ENCODE data around the gene STX3. TPM values are rescaled to one million over a fixed set of nuclear protein-coding genes. Genes with fewer than 3 reads are reported as not detected.

Gene STX3
- total and polyA plus RNA-seq, 2 experiments from 2014 or later = 5.6 to 9.3 TPM

GRCh38 chr11:59755701-59756557, 753 bp downstream of the STX3 start:
- Histone ChIP-seq H4K20me1 (ENCODE audit: insufficient read depth) (no peaks in the 10 kb centered on the region), H3K27ac (peak overlapping the region; percentile 64), H3K79me2 (ENCODE audit: insufficient read depth) (peaks cover 38% of the 10 kb centered on the region), H3K27me3 (replicated peaks; ENCODE audit: insufficient read depth) (no peaks in the 10 kb centered on the region), H3K4me1 (ENCODE audit: insufficient read depth) (0 out of 2 replicates have a peak, but pooled peaks cover 12% of the 10 kb centered on the region), H3K36me3 (ENCODE audit: low read depth) (no peaks in the 10 kb centered on the region), H3K9ac (peak overlapping the region; percentile 83), H3K9me2 (ENCODE audit: insufficient read depth) (no peaks in the 10 kb centered on the region), H2AFZ (peak overlapping the region; percentile 93), H3K4me3 (peak overlapping the region; percentile 91), H3K4me2 (ENCODE audit: unreplicated experiment) (peak overlapping the region; percentile 99), H3K9me3 (ENCODE audit: low read depth) (no peaks in the 10 kb centered on the region), H3F3A (ENCODE audit: insufficient read depth) (peaks cover 11% of the 10 kb centered on the region; the same call in 1 of the 2 replicates)
- 8 to 14% methylated on average over 14 to 22 of the region's 23 CpGs for WGBS, 2 experiments (ENCODE audit: low coverage in 1 of 2, low lambda C conversion rate in 2 of 2, missing lambda C conversion rate in 2 of 2)
- in situ Hi-C loops (cut with MboI) = loop anchor here (10.0 kb wide), 1 partner anchor 49 kb away; no protein-coding TSS in a partner anchor
- peak; percentile 86 for DNase-seq
- TF ChIP-seq EZH2phosphoT487 (IDR thresholded peaks at IDR 0.05; ENCODE audit: insufficient read depth, low read depth) = no peak
- TF ChIP-seq EZH2 (IDR thresholded peaks at IDR 0.05; ENCODE audit: insufficient read depth, poor library complexity, severe bottlenecking) = no peak

- Histone ChIP-seq H3K36me3 (ENCODE audit: low read depth) (no peaks in the 10 kb centered on the region), H2AFZ (no peak overlapping the region), H3K27ac (peak overlapping the region; percentile 64), H3K9me3 (ENCODE audit: low read depth) (no peaks in the 10 kb centered on the region), H3K4me1 (ENCODE audit: insufficient read depth) (0 out of 2 replicates have a peak, but pooled peaks cover 12% of the 10 kb centered on the region), H3K27me3 (replicated peaks; ENCODE audit: insufficient read depth) (no peaks in the 10 kb centered on the region), H3K4me3 (peak overlapping the region; percentile 91; the same call in 1 of the 2 replicates), H3K4me2 (ENCODE audit: unreplicated experiment) (peak overlapping the region; percentile 99), H4K20me1 (ENCODE audit: insufficient read depth) (no peaks in the 10 kb centered on the region), H3K9ac (no peak overlapping the region), H3K79me2 (ENCODE audit: insufficient read depth) (peaks cover 43% of the 10 kb centered on the region), H3F3A (ENCODE audit: insufficient read depth) (peaks cover 11% of the 10 kb centered on the region; the same call in 1 of the 2 replicates), H3K9me2 (ENCODE audit: insufficient read depth) (no peaks in the 10 kb centered on the region)
- 5% methylated on average over 3 of the region's 3 CpGs for WGBS, 2 experiments (ENCODE audit: low coverage in 1 of 2, low lambda C conversion rate in 2 of 2, missing lambda C conversion rate in 2 of 2)
- peak; percentile 72 for DNase-seq
- no peak for TF ChIP-seq EZH2 (IDR thresholded peaks at IDR 0.05; ENCODE audit: insufficient read depth, poor library complexity, severe bottlenecking)
- no peak for TF ChIP-seq EZH2phosphoT487 (IDR thresholded peaks at IDR 0.05; ENCODE audit: insufficient read depth, low read depth)
- in situ Hi-C loops (cut with MboI) = loop anchor here (10.0 kb wide), 1 partner anchor 48 kb away; no protein-coding TSS in a partner anchor
Observed at GRCh38 chr11:59756558-59756840, 1.3 kb downstream of the STX3 start.

DNA sequence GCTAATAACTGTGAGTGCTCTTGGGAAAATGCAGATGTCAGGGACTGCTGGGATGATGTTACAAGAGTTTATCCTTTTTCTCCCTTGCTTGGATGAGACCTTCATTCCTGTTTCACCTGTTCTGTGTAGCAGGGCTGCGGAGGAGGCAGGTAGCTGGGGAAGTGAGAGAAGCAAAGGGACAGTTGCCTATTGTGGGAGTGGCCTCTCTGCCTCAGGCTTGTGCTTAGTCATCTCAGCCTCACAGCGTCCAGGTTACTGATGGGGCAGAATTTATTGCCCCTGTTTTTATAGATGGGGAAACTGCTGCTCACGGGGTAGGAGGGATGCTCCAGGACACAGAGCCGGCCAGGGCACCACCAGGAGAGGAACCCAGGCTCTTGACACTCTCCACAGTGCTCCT, 1.7 kb downstream of the STX3 start:
- TF ChIP-seq EZH2phosphoT487 (IDR thresholded peaks at IDR 0.05; ENCODE audit: insufficient read depth, low read depth) (no peak), EZH2 (IDR thresholded peaks at IDR 0.05; ENCODE audit: insufficient read depth, poor library complexity, severe bottlenecking) (no peak)
- no peak overlapping the region for H3K9ac ChIP-seq
- H3K36me3 ChIP-seq (ENCODE audit: low read depth) = no peaks in the 10 kb centered on the region
- no peaks in the 10 kb centered on the region for H3K9me3 ChIP-seq (ENCODE audit: low read depth)
- H3K79me2 ChIP-seq (ENCODE audit: insufficient read depth) = peaks cover 46% of the 10 kb centered on the region
- no peaks in the 10 kb centered on the region for H3K9me2 ChIP-seq (ENCODE audit: insufficient read depth)
- H3K4me1 ChIP-seq (ENCODE audit: insufficient read depth) = 0 out of 2 replicates have a peak, but pooled peaks cover 12% of the 10 kb centered on the region
- no peaks in the 10 kb centered on the region for H3K27me3 ChIP-seq (replicated peaks; ENCODE audit: insufficient read depth)
- 57 to 58% methylated on average over 4 of the region's 4 CpGs for WGBS, 2 experiments (ENCODE audit: low coverage in 1 of 2, low lambda C conversion rate in 2 of 2, missing lambda C conversion rate in 2 of 2)
- H3K4me2 ChIP-seq (ENCODE audit: unreplicated experiment) = peak overlapping the region; percentile 99
- DNase-seq = peak; percentile 62
- H3F3A ChIP-seq (ENCODE audit: insufficient read depth) = peaks cover 11% of the 10 kb centered on the region; the same call in 1 of the 2 replicates
- in situ Hi-C loops (cut with MboI) = loop anchor here (10.0 kb wide), 1 partner anchor 48 kb away; no protein-coding TSS in a partner anchor
- no peak overlapping the region for H2AFZ ChIP-seq
- no peaks in the 10 kb centered on the region for H4K20me1 ChIP-seq (ENCODE audit: insufficient read depth)
- peak overlapping the region; percentile 64 for H3K27ac ChIP-seq
- H3K4me3 ChIP-seq = peak overlapping the region; percentile 91; the same call in 1 of the 2 replicates

- TF ChIP-seq EZH2 (IDR thresholded peaks at IDR 0.05; ENCODE audit: insufficient read depth, poor library complexity, severe bottlenecking) = no peak
- TF ChIP-seq EZH2phosphoT487 (IDR thresholded peaks at IDR 0.05; ENCODE audit: insufficient read depth, low read depth) = no peak
- WGBS, 2 experiments (ENCODE audit: low coverage in 1 of 2, low lambda C conversion rate in 2 of 2, missing lambda C conversion rate in 2 of 2) = 95 to 99% methylated on average over 4 of the region's 4 CpGs
- no peak for DNase-seq
- Histone ChIP-seq H3K9ac (no peak overlapping the region), H3K9me2 (ENCODE audit: insufficient read depth) (no peaks in the 10 kb centered on the region), H3K9me3 (ENCODE audit: low read depth) (no peaks in the 10 kb centered on the region), H3K4me2 (ENCODE audit: unreplicated experiment) (no peak overlapping the region), H4K20me1 (ENCODE audit: insufficient read depth) (no peaks in the 10 kb centered on the region), H3K4me1 (ENCODE audit: insufficient read depth) (0 out of 2 replicates have a peak, but pooled peaks cover 12% of the 10 kb centered on the region), H3F3A (ENCODE audit: insufficient read depth) (peaks cover 11% of the 10 kb centered on the region; the same call in 1 of the 2 replicates), H3K4me3 (no peak overlapping the region), H3K36me3 (ENCODE audit: low read depth) (no peaks in the 10 kb centered on the region), H3K27ac (no peak overlapping the region), H2AFZ (no peak overlapping the region), H3K79me2 (ENCODE audit: insufficient read depth) (peaks cover 60% of the 10 kb centered on the region), H3K27me3 (replicated peaks; ENCODE audit: insufficient read depth) (no peaks in the 10 kb centered on the region)
- in situ Hi-C loops (cut with MboI) = loop anchor here (10.0 kb wide), 1 partner anchor 46 kb away; no protein-coding TSS in a partner anchor
Observed at GRCh38 chr11:59758401-59759037, 3.3 kb downstream of the STX3 start.

All from GM23248 (cell line).